Lung (tissue), 12 donors: ENCODE measurements around the gene DDX31. TPM values are rescaled to one million over a fixed set of nuclear protein-coding genes. Genes with fewer than 3 reads are reported as not detected.
A peak's percentile ranks its signal among the peaks of the same experiment; 100 is the strongest.

Experiments used
- ATAC-seq: fragments of 200-7000 bp; cut with Tn5 transposase; one replicate; pipeline ENCODE4 v1.9.1; 2020; ENCODE audit warnings: moderate number of reproducible peaks; ENCODE audit not compliant: insufficient read depth, low FRiP score
- DNase-seq, 3 donors: peaks; one replicate each; pipeline ENCODE4 v3.0.0-alpha.2; 2013 to 2017
- H3K27ac ChIP-seq, 2 donors: one replicate each; pipeline ENCODE4 v1.5.1; 2013; ENCODE audit warnings: mild to moderate bottlenecking in 2 of 2, moderate library complexity in 2 of 2, control low read depth in 1 of 2, inconsistent platforms in 1 of 2, low read depth in 1 of 2, low read length in 1 of 2
- H3K27me3 ChIP-seq, 3 donors: one replicate each; pipeline ENCODE4 v1.5.1; 2013; ENCODE audit warnings: low read length in 2 of 3; ENCODE audit not compliant: control insufficient read depth in 3 of 3, insufficient read depth in 3 of 3
- H3K36me3 ChIP-seq, 4 donors: one replicate each; pipeline ENCODE4 v1.5.1; 2013; ENCODE audit warnings: low read length in 4 of 4, mild to moderate bottlenecking in 1 of 4, moderate library complexity in 1 of 4; ENCODE audit not compliant: control insufficient read depth in 4 of 4, insufficient read depth in 4 of 4
- H3K4me1 ChIP-seq, 5 donors: one replicate each; pipeline ENCODE4 v1.5.1; 2013; ENCODE audit warnings: low read length in 5 of 5, mild to moderate bottlenecking in 2 of 5, moderate library complexity in 1 of 5; ENCODE audit not compliant: control insufficient read depth in 5 of 5, insufficient read depth in 5 of 5
- H3K4me3 ChIP-seq: one replicate; pipeline ENCODE4 v1.5.1; 2013; ENCODE audit warnings: mild to moderate bottlenecking, control low read depth, moderate library complexity
- H3K9ac ChIP-seq, 2 donors: one replicate each; pipeline ENCODE4 v1.5.1; 2013; ENCODE audit warnings: low read length in 2 of 2, control low read depth in 1 of 2; ENCODE audit not compliant: insufficient read depth in 1 of 2
- H3K9me3 ChIP-seq, 4 donors: one replicate each; pipeline ENCODE4 v1.5.1; 2013; ENCODE audit warnings: low read length in 3 of 4, mild to moderate bottlenecking in 1 of 4, moderate library complexity in 1 of 4; ENCODE audit not compliant: control insufficient read depth in 4 of 4, insufficient read depth in 3 of 4
- WGBS, 2 donors: extraction: QIAGEN DNeasy Blood & Tissue Kit; methylation state at CpG; one replicate each; pipeline ENCODE4 v1.1.7; 2013; 5-methylcytosine and 5-hydroxymethylcytosine counted together
- polyA plus RNA-seq, 2 donors: library from polyadenylated mRNA; stranded (reverse); fragments of 200-250 nt; gene quantifications; one replicate each; pipeline ENCODE4 v1.2.1, GENCODE V29; 2013
- total RNA-seq, 2 donors: library from RNA; depleted of rRNA in 1 of 2; stranded (reverse); fragments of >200 nt in 1 of 2; gene quantifications; one replicate each; pipeline ENCODE4 v1.2.1, GENCODE V29; 2014 to 2021
- TF ChIP-seq, protein P1 (sequence below): IDR thresholded peaks from 2 replicates; pipeline ENCODE4 v1.5.1; 2012; ENCODE audit warnings: mild to moderate bottlenecking; ENCODE audit errors: control extremely low read depth, extremely low read depth
- donor health status: control.
- donor health status: control.
- donor health status: Bipolar disorder and iron deficiency.
- donor health status: healthy.
- donor health status: DM: yes; HTN: yes; CAD: no.

DDX31 gene
- total and polyA plus RNA-seq, 4 donors, result 8.1 to 14.8 (median 11.7) TPM

DNA sequence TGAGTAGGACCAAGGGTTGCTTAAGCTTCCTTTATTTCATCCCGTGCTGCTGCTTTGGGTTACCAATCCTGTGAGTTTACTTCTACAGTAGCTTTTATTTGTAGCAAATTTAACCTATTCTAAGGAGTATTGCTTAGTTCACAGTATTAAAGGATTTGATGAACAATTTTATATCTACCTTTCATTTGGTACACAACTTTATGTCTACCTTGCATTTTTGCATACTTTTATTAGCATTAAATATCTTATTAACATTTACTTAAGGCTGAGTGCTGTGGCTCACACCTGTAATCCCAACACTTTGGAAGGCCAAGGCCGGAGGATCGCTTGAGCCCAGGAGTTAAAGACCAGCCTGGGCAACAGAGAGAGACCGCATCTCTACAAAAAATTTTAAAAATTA, 4.7 kb upstream of the DDX31 start:
- 77 to 87% methylated on average over 4 of the region's 4 CpGs for WGBS, 2 donors
- H3K27ac ChIP-seq, result no peak overlapping the region
- H3K4me3 ChIP-seq, result no peak overlapping the region
- H3K9me3 ChIP-seq, result peaks cover 0 to 2% (median 0%) of the 10 kb centered on the region in 4 donors
- DNase-seq (no peak), ATAC-seq (no peak)
- peaks cover 3 to 16% (median 10%) of the 10 kb centered on the region in 4 donors for H3K36me3 ChIP-seq
- H3K9ac ChIP-seq, result no peak overlapping the region
- H3K4me1 ChIP-seq, result peaks cover 0 to 22% (median 7%) of the 10 kb centered on the region in 5 donors
- TF ChIP-seq, protein P1, sequence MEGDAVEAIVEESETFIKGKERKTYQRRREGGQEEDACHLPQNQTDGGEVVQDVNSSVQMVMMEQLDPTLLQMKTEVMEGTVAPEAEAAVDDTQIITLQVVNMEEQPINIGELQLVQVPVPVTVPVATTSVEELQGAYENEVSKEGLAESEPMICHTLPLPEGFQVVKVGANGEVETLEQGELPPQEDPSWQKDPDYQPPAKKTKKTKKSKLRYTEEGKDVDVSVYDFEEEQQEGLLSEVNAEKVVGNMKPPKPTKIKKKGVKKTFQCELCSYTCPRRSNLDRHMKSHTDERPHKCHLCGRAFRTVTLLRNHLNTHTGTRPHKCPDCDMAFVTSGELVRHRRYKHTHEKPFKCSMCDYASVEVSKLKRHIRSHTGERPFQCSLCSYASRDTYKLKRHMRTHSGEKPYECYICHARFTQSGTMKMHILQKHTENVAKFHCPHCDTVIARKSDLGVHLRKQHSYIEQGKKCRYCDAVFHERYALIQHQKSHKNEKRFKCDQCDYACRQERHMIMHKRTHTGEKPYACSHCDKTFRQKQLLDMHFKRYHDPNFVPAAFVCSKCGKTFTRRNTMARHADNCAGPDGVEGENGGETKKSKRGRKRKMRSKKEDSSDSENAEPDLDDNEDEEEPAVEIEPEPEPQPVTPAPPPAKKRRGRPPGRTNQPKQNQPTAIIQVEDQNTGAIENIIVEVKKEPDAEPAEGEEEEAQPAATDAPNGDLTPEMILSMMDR, result no peak
- no peaks in the 10 kb centered on the region for H3K27me3 ChIP-seq

DNA sequence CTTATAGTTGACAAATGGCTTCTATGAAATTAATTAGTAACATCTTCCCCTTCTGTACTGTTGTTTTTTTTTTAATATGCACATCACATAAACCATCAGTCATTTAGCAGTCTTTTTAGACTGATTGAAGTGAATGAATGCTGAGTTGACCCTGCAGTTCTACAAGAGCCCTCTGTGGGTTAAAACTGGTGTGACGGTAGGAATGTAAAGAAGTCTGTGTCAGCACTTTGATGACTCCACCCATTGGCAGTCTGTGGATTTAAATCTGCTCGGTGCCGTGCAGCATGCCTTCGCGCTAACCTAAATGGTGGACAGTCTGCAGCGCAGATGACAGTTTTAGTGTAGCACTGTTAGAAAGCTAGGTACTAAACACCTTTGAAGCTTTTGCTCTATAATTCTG, 3.6 kb upstream of the DDX31 start:
- peak; percentile 20 to 43 (median 42) for DNase-seq
- H3K9ac ChIP-seq, result no peak overlapping the region

DNA sequence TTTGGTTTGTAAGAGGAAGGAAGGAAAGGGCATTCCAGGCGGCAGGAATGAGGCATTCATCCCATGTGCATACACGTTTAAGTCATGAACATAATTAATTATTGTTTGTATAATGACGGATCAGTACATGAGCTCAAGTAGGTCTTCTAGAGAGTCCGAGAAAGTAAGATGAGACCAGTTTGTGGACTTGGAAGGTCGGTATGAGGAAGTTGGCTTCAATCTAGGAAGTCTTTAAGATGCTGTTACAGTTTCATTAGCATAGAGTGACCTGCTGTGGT, 2.6 kb upstream of the DDX31 start:
- no peak for DNase-seq
- WGBS, 2 donors, result 21 to 28% methylated on average over 5 of the region's 5 CpGs
- no peaks in the 10 kb centered on the region for H3K36me3 ChIP-seq
- no peaks in the 10 kb centered on the region for H3K27me3 ChIP-seq
- peaks cover 0 to 24% (median 7%) of the 10 kb centered on the region in 5 donors for H3K4me1 ChIP-seq
- H3K27ac ChIP-seq, result no peak overlapping the region
- H3K9ac ChIP-seq, result no peak overlapping the region
- no peak for ATAC-seq
- H3K9me3 ChIP-seq, result peaks cover 0 to 2% (median 0%) of the 10 kb centered on the region in 4 donors
- no peak overlapping the region for H3K4me3 ChIP-seq
- TF ChIP-seq, protein P1, result no peak

More for the DNA sequence above, 3.6 kb upstream of the DDX31 start:
- 36 to 44% methylated on average over 6 of the region's 6 CpGs for WGBS, 2 donors
- H3K9me3 ChIP-seq, result peaks cover 0 to 2% (median 0%) of the 10 kb centered on the region in 4 donors
- peaks cover 0 to 6% (median 4%) of the 10 kb centered on the region in 4 donors for H3K36me3 ChIP-seq
- no peak overlapping the region for H3K4me3 ChIP-seq
- no peaks in the 10 kb centered on the region for H3K27me3 ChIP-seq
- H3K27ac ChIP-seq, result no peak overlapping the region
- TF ChIP-seq, protein P1, result no peak
- H3K4me1 ChIP-seq, result peaks cover 0 to 24% (median 7%) of the 10 kb centered on the region in 5 donors
- no peak for ATAC-seq
